Measurements from ENCODE around the gene TSACC.

The TSACC gene

DNA sequence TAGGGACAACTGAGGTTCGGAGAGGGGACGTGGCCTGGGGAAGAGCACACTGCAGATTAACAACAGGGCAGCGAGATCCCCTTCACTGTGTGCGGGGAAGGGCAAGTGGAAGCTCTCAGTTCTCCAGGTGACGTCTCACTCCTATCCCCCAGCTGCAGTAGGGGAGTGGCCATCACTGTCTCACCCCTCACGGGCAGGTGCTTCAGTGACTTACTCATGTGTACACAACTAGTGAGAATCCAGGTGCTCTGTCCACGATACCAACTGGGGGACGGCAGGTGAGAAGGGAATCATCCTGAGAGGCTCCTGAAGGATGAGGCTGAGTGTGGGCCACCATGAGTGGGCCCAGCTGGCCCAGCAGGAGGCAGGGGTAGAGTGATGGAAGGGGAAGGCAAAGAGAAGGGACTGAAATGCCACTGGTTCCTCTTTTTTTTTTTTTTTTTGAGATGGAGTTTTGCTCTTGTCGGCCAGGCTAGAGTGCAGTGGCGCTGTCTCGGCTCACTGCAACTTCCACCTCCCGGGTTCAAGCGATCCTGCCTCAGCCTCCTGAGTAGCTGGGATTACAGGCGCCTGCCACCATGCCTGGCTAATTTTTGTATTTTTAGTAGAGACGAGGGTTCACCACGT lies 56.6 kb downstream of the TSACC start:
- TF ChIP-seq, protein P1, sequence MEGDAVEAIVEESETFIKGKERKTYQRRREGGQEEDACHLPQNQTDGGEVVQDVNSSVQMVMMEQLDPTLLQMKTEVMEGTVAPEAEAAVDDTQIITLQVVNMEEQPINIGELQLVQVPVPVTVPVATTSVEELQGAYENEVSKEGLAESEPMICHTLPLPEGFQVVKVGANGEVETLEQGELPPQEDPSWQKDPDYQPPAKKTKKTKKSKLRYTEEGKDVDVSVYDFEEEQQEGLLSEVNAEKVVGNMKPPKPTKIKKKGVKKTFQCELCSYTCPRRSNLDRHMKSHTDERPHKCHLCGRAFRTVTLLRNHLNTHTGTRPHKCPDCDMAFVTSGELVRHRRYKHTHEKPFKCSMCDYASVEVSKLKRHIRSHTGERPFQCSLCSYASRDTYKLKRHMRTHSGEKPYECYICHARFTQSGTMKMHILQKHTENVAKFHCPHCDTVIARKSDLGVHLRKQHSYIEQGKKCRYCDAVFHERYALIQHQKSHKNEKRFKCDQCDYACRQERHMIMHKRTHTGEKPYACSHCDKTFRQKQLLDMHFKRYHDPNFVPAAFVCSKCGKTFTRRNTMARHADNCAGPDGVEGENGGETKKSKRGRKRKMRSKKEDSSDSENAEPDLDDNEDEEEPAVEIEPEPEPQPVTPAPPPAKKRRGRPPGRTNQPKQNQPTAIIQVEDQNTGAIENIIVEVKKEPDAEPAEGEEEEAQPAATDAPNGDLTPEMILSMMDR (IDR thresholded peaks at IDR 0.05; ENCODE audit: borderline replicate concordance, extremely low read depth, low read length, poor library complexity, severe bottlenecking) = no peak
- no peak for TF ChIP-seq EZH2 (IDR thresholded peaks at IDR 0.05; ENCODE audit: borderline replicate concordance, low read depth, low read length, severe bottlenecking)
- DNase-seq (no peak), ATAC-seq (ENCODE audit: insufficient read depth, low read depth) (no peak)
- H3K36me3 ChIP-seq (ENCODE audit: insufficient read depth, low read length) = no peaks in the 10 kb centered on the region
- H3K9ac ChIP-seq (ENCODE audit: low read depth, low read length) = no peak overlapping the region
- H3K27ac ChIP-seq (ENCODE audit: low read length) = no peak overlapping the region
- no peaks in the 10 kb centered on the region for H3K79me2 ChIP-seq (ENCODE audit: insufficient read depth, low read length)
- H3K27me3 ChIP-seq (ENCODE audit: insufficient read depth, low read length, poor library complexity) = no peaks in the 10 kb centered on the region
- H3K9me3 ChIP-seq (ENCODE audit: insufficient read depth, low read length, severe bottlenecking) = no peaks in the 10 kb centered on the region
- no peaks in the 10 kb centered on the region for H4K20me1 ChIP-seq (ENCODE audit: insufficient read depth, low read length)
- H3K4me2 ChIP-seq (ENCODE audit: insufficient read depth, low read length) = no peak overlapping the region
- no peak overlapping the region for H3K4me3 ChIP-seq (ENCODE audit: low read depth in 1 of 2, low read length in 2 of 2)
- H3K4me1 ChIP-seq (ENCODE audit: insufficient read depth, low read length) = no peaks in the 10 kb centered on the region
- H2AFZ ChIP-seq (ENCODE audit: low read depth, low read length) = no peak overlapping the region

Measured in DND-41 (cell line).